Endothelial cell of umbilical vein (primary cell): Measurements from ENCODE around the gene SPECC1L. TPM values are rescaled to one million over a fixed set of nuclear protein-coding genes. Genes with fewer than 3 reads are reported as not detected.

Experiments used
- BruUV-seq: library from RNA; stranded (reverse); fragments of 400-500 nt; replicated peaks from 2 replicates; lab custom pipeline; 2021; lab: Mats Ljungman, UMichigan
- CTCF ChIA-PET: fragments of 300-600, 350-600 bp; sonication (Branson Sonifier 250); formaldehyde crosslinking; loops from one replicate; lab custom pipeline; 2021; ENCODE audit warnings: antibody characterized with exemption, inconsistent platforms; lab: Charles Lee
- POLR2A ChIA-PET: fragments of 300-600, 350-600 bp; sonication (Branson Sonifier 250); formaldehyde crosslinking; loops from one replicate; lab custom pipeline; 2021; ENCODE audit warnings: antibody characterized with exemption, inconsistent platforms; lab: Charles Lee
- DNase-seq: peaks from one replicate; pipeline ENCODE4 v3.0.0-alpha.2; 2011; ENCODE audit warnings: low read depth, low spot score
- FAIRE-seq: peaks from 2 replicates; lab custom pipeline; 2011; peaks lifted over from hg19 to GRCh38; lab: Jason Lieb, UNC
- H2AFZ ChIP-seq: 2 replicates; pipeline ENCODE4 v1.6.0; 2012; ENCODE audit warnings: low read depth, low read length, control low read depth, inconsistent platforms
- H3K27ac ChIP-seq: 2 replicates; pipeline ENCODE4 v1.5.1; 2011; ENCODE audit warnings: low read depth, mild to moderate bottlenecking, control low read depth, low read length, moderate library complexity; ENCODE audit not compliant: insufficient read depth
- H3K27me3 ChIP-seq, 2 experiments: 2 replicates each; pipeline versions ENCODE4 v1.6.0 to v1.6.1; 2011; ENCODE audit warnings: low read length in 2 of 2, mixed read lengths in 1 of 2; ENCODE audit not compliant: control insufficient read depth in 2 of 2, insufficient read depth in 2 of 2
- H3K36me3 ChIP-seq, 2 experiments: 2 replicates in 1 of 2; 3 replicates in 1 of 2; pipeline ENCODE4 v1.5.1; 2011; ENCODE audit warnings: low read length in 2 of 2, mild to moderate bottlenecking in 1 of 2, moderate library complexity in 1 of 2; ENCODE audit not compliant: control insufficient read depth in 2 of 2, insufficient read depth in 2 of 2; ENCODE audit errors: extremely low read depth in 1 of 2
- H3K4me1 ChIP-seq: 3 replicates; pipeline ENCODE4 v1.5.1; 2011; ENCODE audit warnings: mild to moderate bottlenecking, low read length; ENCODE audit not compliant: control insufficient read depth, insufficient read depth; ENCODE audit errors: extremely low read depth
- H3K4me2 ChIP-seq: 2 replicates; pipeline ENCODE4 v1.6.1; 2011; ENCODE audit warnings: low read length, control low read depth, mixed read lengths; ENCODE audit not compliant: insufficient read depth
- H3K4me3 ChIP-seq, 3 experiments: fragments of 200-600 bp in 1 of 3; sonication (generic), shearing (Covaris generic) in 1 of 3; replicated peaks in 1 of 3; 2 replicates each; pipeline ENCODE4 v1.5.1; 2011 to 2016; ENCODE audit warnings: control low read depth in 3 of 3, low read length in 3 of 3, mild to moderate bottlenecking in 2 of 3, inconsistent platforms in 1 of 3, low read depth in 1 of 3, moderate library complexity in 1 of 3; ENCODE audit not compliant: insufficient read depth in 1 of 3
- H3K79me2 ChIP-seq: 2 replicates; pipeline ENCODE4 v1.6.0; 2012; ENCODE audit warnings: low read length, inconsistent platforms; ENCODE audit not compliant: control insufficient read depth, insufficient read depth
- H3K9ac ChIP-seq: replicated peaks from 2 replicates; pipeline ENCODE3; 2011; ENCODE audit warnings: low read length, control low read depth; ENCODE audit not compliant: insufficient read depth; ENCODE audit errors: extremely low read depth
- H3K9me1 ChIP-seq: replicated peaks from 3 replicates; pipeline ENCODE4 v1.6.0; 2011; ENCODE audit warnings: mild to moderate bottlenecking, low read length; ENCODE audit not compliant: control insufficient read depth, insufficient read depth; ENCODE audit errors: extremely low read depth
- H3K9me3 ChIP-seq: replicated peaks from 2 replicates; pipeline ENCODE4 v1.5.1; 2012; ENCODE audit warnings: low read length, inconsistent platforms; ENCODE audit not compliant: control insufficient read depth, insufficient read depth
- H4K20me1 ChIP-seq: replicated peaks from 2 replicates; pipeline ENCODE3; 2011; ENCODE audit warnings: mild to moderate bottlenecking, low read length; ENCODE audit not compliant: control insufficient read depth, insufficient read depth; ENCODE audit errors: extremely low read depth
- CTCF ChIP-seq, 2 donors: IDR thresholded peaks; 1 replicate in 1 of 2; 2 replicates in 1 of 2; pipeline ENCODE4 v1.5.1; 2011; ENCODE audit warnings: low read length in 2 of 2, mild to moderate bottlenecking in 2 of 2, moderate library complexity in 2 of 2, control low read depth in 1 of 2, inconsistent platforms in 1 of 2, low read depth in 1 of 2; ENCODE audit not compliant: insufficient read depth in 1 of 2; ENCODE audit errors: extremely low read depth in 1 of 2
- EZH2 ChIP-seq: IDR thresholded peaks from 2 replicates; pipeline ENCODE4 v1.6.1; 2012; ENCODE audit warnings: borderline replicate concordance, low read depth, mild to moderate bottlenecking, moderate library complexity, low read length, inconsistent platforms; ENCODE audit not compliant: severe bottlenecking
- FOS ChIP-seq: IDR thresholded peaks from 2 replicates; pipeline ENCODE4 v1.6.1; 2011; ENCODE audit warnings: mild to moderate bottlenecking, low read length, moderate library complexity, borderline replicate concordance; ENCODE audit not compliant: insufficient read depth
- GATA2 ChIP-seq: IDR thresholded peaks from 2 replicates; pipeline ENCODE4 v1.7.0; 2011; ENCODE audit warnings: low read depth, mild to moderate bottlenecking, moderate library complexity, mixed read lengths, low read length; ENCODE audit not compliant: insufficient read length, insufficient read depth
- JUN ChIP-seq: IDR thresholded peaks from 2 replicates; pipeline ENCODE4 v1.6.1; 2011; ENCODE audit warnings: borderline replicate concordance, low read depth; ENCODE audit not compliant: insufficient read length, insufficient read depth
- MAX ChIP-seq: IDR thresholded peaks from 2 replicates; pipeline ENCODE4 v1.6.1; 2011; ENCODE audit not compliant: insufficient read depth, insufficient read length
- MYC ChIP-seq: IDR thresholded peaks from one replicate; pipeline ENCODE4 v1.6.1; 2011; ENCODE audit warnings: mild to moderate bottlenecking, low read depth, low read length
- POLR2A ChIP-seq: IDR thresholded peaks from 2 replicates; pipeline ENCODE4 v1.6.1; 2012; ENCODE audit warnings: low read depth, mild to moderate bottlenecking, control low read depth, low read length
- POLR2AphosphoS5 ChIP-seq: IDR thresholded peaks from 2 replicates; pipeline ENCODE4 v1.6.1; 2012; ENCODE audit warnings: low read depth, mild to moderate bottlenecking, control low read depth, low read length, moderate library complexity; ENCODE audit not compliant: insufficient read depth
- dilution Hi-C: fragments of 300-500 bp; cut with MboI; formaldehyde crosslinking; loops from one replicate; pipeline ENCODE4 v1.15.0; 2019; ENCODE audit warnings: low sequenced_read_pairs; ENCODE audit not compliant: extremely low pct_ligation_motif_present
- intact Hi-C: fragments of 100-400 bp; cut with micrococcal nuclease; formaldehyde crosslinking; loops from one replicate; pipeline ENCODE4 v1.10.0; 2022
- polyA plus RNA-seq, 4 experiments: library from polyadenylated mRNA; depleted of rRNA in 3 of 4; stranded (reverse) in 3 of 4; unstranded in 1 of 4; fragments of >200 nt; gene quantifications; 2 replicates each; pipeline versions ENCODE4 v1.2.1 to v1.2.3, GENCODE V29; 2011 to 2012; ENCODE audit warnings: missing spikeins in 1 of 4
- total RNA-seq: library from RNA; stranded (reverse); gene quantifications from 2 replicates; pipeline ENCODE4 v1.2.3, GENCODE V29; 2021

Gene SPECC1L
- total and polyA plus RNA-seq, 2 donors (not counting 3 experiments of a cell fraction or from before 2014, with no cell fraction given) = 22.8 to 79.3 TPM

- H3K9ac ChIP-seq = no peak overlapping the region
- no peak overlapping the region for H3K4me3 ChIP-seq
- no peaks in the 10 kb centered on the region for H3K79me2 ChIP-seq
- dilution Hi-C loops (no loop called here), intact Hi-C loops (no loop called here)
- DNase-seq = no peak
- H3K36me3 ChIP-seq = peaks cover 0 to 2% of the 10 kb centered on the region in 2 experiments
- peaks cover 18% of the 10 kb centered on the region for H3K4me1 ChIP-seq
- BruUV-seq = no TSS peak
- TF ChIP-seq CTCF (IDR thresholded peaks at IDR 0.05; ENCODE audit: extremely low read depth in 1 of 2, insufficient read depth in 1 of 2, low read depth in 1 of 2, low read length in 2 of 2) (no peak), GATA2 (no peak), POLR2A (no peak), JUN (no peak), FOS (no peak), MYC (no peak), MAX (no peak), POLR2AphosphoS5 (no peak), EZH2 (no peak)
- no peaks in the 10 kb centered on the region for H3K9me3 ChIP-seq
- H3K27me3 ChIP-seq = no peaks in the 10 kb centered on the region
- CTCF ChIA-PET = interaction anchor here (2.5 kb wide), 1 partner anchor 72 kb away, joined by 14 read pairs; no protein-coding TSS in a partner anchor
- no peak overlapping the region for H3K4me2 ChIP-seq
- POLR2A ChIA-PET = no interaction called here
- no peaks in the 10 kb centered on the region for H4K20me1 ChIP-seq
- no peak for FAIRE-seq
- no peak overlapping the region for H3K27ac ChIP-seq
- no peak overlapping the region for H2AFZ ChIP-seq
- no peaks in the 10 kb centered on the region for H3K9me1 ChIP-seq
These were observed 160.0 kb downstream of the SPECC1L start for GRCh38 chr22:24430431-24431308.
